Activated CD4-positive, CD25-positive, alpha-beta regulatory T cell (primary cell): ENCODE measurements around the gene COL20A1.

ENCODE experiments used
- DNase-seq, 4 experiments: peaks; one replicate each; lab custom pipeline; 2025; lab: John Stamatoyannopoulos, UW

Gene COL20A1

GRCh38 chr20:63350196-63350595 is 57.2 kb downstream of the COL20A1 start:
- DNase-seq: no peak

GRCh38 chr20:63350597-63351325 is 57.8 kb downstream of the COL20A1 start:
- DNase-seq: no peak

GRCh38 chr20:63351326-63351700 is 58.3 kb downstream of the COL20A1 start:
- DNase-seq: no peak

- no peak for DNase-seq
Measured at GRCh38 chr20:63351811-63352591, 59.0 kb downstream of the COL20A1 start.

GRCh38 chr20:63352811-63353221 is 59.8 kb downstream of the COL20A1 start:
- no peak for DNase-seq

- no peak for DNase-seq
Measured at GRCh38 chr20:63354636-63355350, 61.8 kb downstream of the COL20A1 start.

GRCh38 chr20:63355781-63356295 is 62.9 kb downstream of the COL20A1 start:
- DNase-seq: no peak

- DNase-seq: no peak
Measured at GRCh38 chr20:63356511-63356910, 63.5 kb downstream of the COL20A1 start.

GRCh38 chr20:63356931-63357879 is 64.2 kb downstream of the COL20A1 start:
- DNase-seq: no peak

- DNase-seq: no peak
Measured at GRCh38 chr20:63357921-63358905, 65.2 kb downstream of the COL20A1 start.

- DNase-seq: no peak
Measured at GRCh38 chr20:63359164-63359934, 66.4 kb downstream of the COL20A1 start.

GRCh38 chr20:63359937-63360849 is 67.2 kb downstream of the COL20A1 start:
- DNase-seq: no peak

GRCh38 chr20:63360850-63361518 is 68.0 kb downstream of the COL20A1 start, which contains the start of gene CHRNA4:
Gene CHRNA4 (minus strand): TSS chr20:63361349. CDS start chr20:63361165, 184 bp downstream.
- DNase-seq: no peak

- DNase-seq: no peak
Measured at GRCh38 chr20:63361519-63362435, 68.8 kb downstream of the COL20A1 start.

- no peak for DNase-seq
Measured at GRCh38 chr20:63362436-63363009, 69.5 kb downstream of the COL20A1 start.
